ENCODE data around the gene CLSTN2.

Gene CLSTN2

GRCh38 chr3:140373234-140373633, 438.2 kb downstream of the CLSTN2 start:
- Histone ChIP-seq H3K4me3 (ENCODE audit: low read length) (no peak overlapping the region), H3K9me3 (ENCODE audit: low read length) (no peaks in the 10 kb centered on the region), H3K4me1 (ENCODE audit: insufficient read depth, low read length) (no peaks in the 10 kb centered on the region), H3K27me3 (ENCODE audit: insufficient read depth, low read length) (no peaks in the 10 kb centered on the region), H2AFZ (ENCODE audit: low read depth, low read length) (no peak overlapping the region), H3K36me3 (ENCODE audit: insufficient read depth, low read length) (no peaks in the 10 kb centered on the region)

GRCh38 chr3:140375002-140375401, 440.0 kb downstream of the CLSTN2 start:
- Histone ChIP-seq H3K27me3 (ENCODE audit: insufficient read depth, low read length) (no peaks in the 10 kb centered on the region), H3K36me3 (ENCODE audit: insufficient read depth, low read length) (no peaks in the 10 kb centered on the region), H3K4me1 (ENCODE audit: insufficient read depth, low read length) (no peaks in the 10 kb centered on the region), H3K4me3 (ENCODE audit: low read length) (no peak overlapping the region), H2AFZ (ENCODE audit: low read depth, low read length) (no peak overlapping the region), H3K9me3 (ENCODE audit: low read length) (no peaks in the 10 kb centered on the region)

GRCh38 chr3:140376136-140376889, 441.3 kb downstream of the CLSTN2 start:
- H3K4me3 ChIP-seq (ENCODE audit: low read length): no peak overlapping the region
- H3K36me3 ChIP-seq (ENCODE audit: insufficient read depth, low read length): no peaks in the 10 kb centered on the region
- H3K4me1 ChIP-seq (ENCODE audit: insufficient read depth, low read length): no peaks in the 10 kb centered on the region
- no peaks in the 10 kb centered on the region for H3K27me3 ChIP-seq (ENCODE audit: insufficient read depth, low read length)
- H2AFZ ChIP-seq (ENCODE audit: low read depth, low read length): no peak overlapping the region
- no peaks in the 10 kb centered on the region for H3K9me3 ChIP-seq (ENCODE audit: low read length)

- Histone ChIP-seq H2AFZ (ENCODE audit: low read depth, low read length) (no peak overlapping the region), H3K27me3 (ENCODE audit: insufficient read depth, low read length) (no peaks in the 10 kb centered on the region), H3K36me3 (ENCODE audit: insufficient read depth, low read length) (no peaks in the 10 kb centered on the region), H3K4me3 (ENCODE audit: low read length) (no peak overlapping the region), H3K9me3 (ENCODE audit: low read length) (no peaks in the 10 kb centered on the region), H3K4me1 (ENCODE audit: insufficient read depth, low read length) (no peaks in the 10 kb centered on the region)
Observed at GRCh38 chr3:140377644-140378043, 442.7 kb downstream of the CLSTN2 start.

GRCh38 chr3:140378571-140379340, 443.8 kb downstream of the CLSTN2 start:
- no peak overlapping the region for H2AFZ ChIP-seq (ENCODE audit: low read depth, low read length)
- no peaks in the 10 kb centered on the region for H3K9me3 ChIP-seq (ENCODE audit: low read length)
- no peaks in the 10 kb centered on the region for H3K36me3 ChIP-seq (ENCODE audit: insufficient read depth, low read length)
- no peaks in the 10 kb centered on the region for H3K4me1 ChIP-seq (ENCODE audit: insufficient read depth, low read length)
- H3K4me3 ChIP-seq (ENCODE audit: low read length): no peak overlapping the region
- no peaks in the 10 kb centered on the region for H3K27me3 ChIP-seq (ENCODE audit: insufficient read depth, low read length)

GRCh38 chr3:140384028-140384771, 449.2 kb downstream of the CLSTN2 start:
- Histone ChIP-seq H3K4me1 (ENCODE audit: insufficient read depth, low read length) (no peaks in the 10 kb centered on the region), H3K36me3 (ENCODE audit: insufficient read depth, low read length) (no peaks in the 10 kb centered on the region), H3K4me3 (ENCODE audit: low read length) (no peak overlapping the region), H2AFZ (ENCODE audit: low read depth, low read length) (no peak overlapping the region), H3K9me3 (ENCODE audit: low read length) (no peaks in the 10 kb centered on the region), H3K27me3 (ENCODE audit: insufficient read depth, low read length) (no peaks in the 10 kb centered on the region)

GRCh38 chr3:140384876-140385275, 449.9 kb downstream of the CLSTN2 start:
- Histone ChIP-seq H3K9me3 (ENCODE audit: low read length) (no peaks in the 10 kb centered on the region), H3K27me3 (ENCODE audit: insufficient read depth, low read length) (no peaks in the 10 kb centered on the region), H2AFZ (ENCODE audit: low read depth, low read length) (no peak overlapping the region), H3K36me3 (ENCODE audit: insufficient read depth, low read length) (no peaks in the 10 kb centered on the region), H3K4me3 (ENCODE audit: low read length) (no peak overlapping the region), H3K4me1 (ENCODE audit: insufficient read depth, low read length) (no peaks in the 10 kb centered on the region)

GRCh38 chr3:140386357-140387100, 451.5 kb downstream of the CLSTN2 start:
- no peaks in the 10 kb centered on the region for H3K36me3 ChIP-seq (ENCODE audit: insufficient read depth, low read length)
- H3K4me1 ChIP-seq (ENCODE audit: insufficient read depth, low read length): no peaks in the 10 kb centered on the region
- H3K4me3 ChIP-seq (ENCODE audit: low read length): no peak overlapping the region
- H3K9me3 ChIP-seq (ENCODE audit: low read length): no peaks in the 10 kb centered on the region
- H3K27me3 ChIP-seq (ENCODE audit: insufficient read depth, low read length): no peaks in the 10 kb centered on the region
- no peak overlapping the region for H2AFZ ChIP-seq (ENCODE audit: low read depth, low read length)

- Histone ChIP-seq H3K27me3 (ENCODE audit: insufficient read depth, low read length) (no peaks in the 10 kb centered on the region), H3K9me3 (ENCODE audit: low read length) (no peaks in the 10 kb centered on the region), H2AFZ (ENCODE audit: low read depth, low read length) (no peak overlapping the region), H3K4me1 (ENCODE audit: insufficient read depth, low read length) (no peaks in the 10 kb centered on the region), H3K36me3 (ENCODE audit: insufficient read depth, low read length) (no peaks in the 10 kb centered on the region), H3K4me3 (ENCODE audit: low read length) (no peak overlapping the region)
Observed at GRCh38 chr3:140387244-140387643, 452.3 kb downstream of the CLSTN2 start.

- H3K27me3 ChIP-seq (ENCODE audit: insufficient read depth, low read length): no peaks in the 10 kb centered on the region
- no peak overlapping the region for H2AFZ ChIP-seq (ENCODE audit: low read depth, low read length)
- no peaks in the 10 kb centered on the region for H3K9me3 ChIP-seq (ENCODE audit: low read length)
- no peaks in the 10 kb centered on the region for H3K4me1 ChIP-seq (ENCODE audit: insufficient read depth, low read length)
- H3K36me3 ChIP-seq (ENCODE audit: insufficient read depth, low read length): no peaks in the 10 kb centered on the region
- no peak overlapping the region for H3K4me3 ChIP-seq (ENCODE audit: low read length)
Observed at GRCh38 chr3:140388202-140388922, 453.4 kb downstream of the CLSTN2 start.

- no peaks in the 10 kb centered on the region for H3K27me3 ChIP-seq (ENCODE audit: insufficient read depth, low read length)
Observed at GRCh38 chr3:140391061-140391460, 456.1 kb downstream of the CLSTN2 start.

GRCh38 chr3:140394488-140395133, 459.6 kb downstream of the CLSTN2 start:
- H3K4me1 ChIP-seq (ENCODE audit: insufficient read depth, low read length): no peaks in the 10 kb centered on the region
- H3K27me3 ChIP-seq (ENCODE audit: insufficient read depth, low read length): no peaks in the 10 kb centered on the region
- no peak overlapping the region for H3K4me3 ChIP-seq (ENCODE audit: low read length)
- no peaks in the 10 kb centered on the region for H3K9me3 ChIP-seq (ENCODE audit: low read length)
- no peak overlapping the region for H2AFZ ChIP-seq (ENCODE audit: low read depth, low read length)
- H3K36me3 ChIP-seq (ENCODE audit: insufficient read depth, low read length): no peaks in the 10 kb centered on the region

More at GRCh38 chr3:140391061-140391460, 456.1 kb downstream of the CLSTN2 start:
- Histone ChIP-seq H3K4me3 (ENCODE audit: low read length) (no peak overlapping the region), H2AFZ (ENCODE audit: low read depth, low read length) (no peak overlapping the region), H3K36me3 (ENCODE audit: insufficient read depth, low read length) (no peaks in the 10 kb centered on the region), H3K4me1 (ENCODE audit: insufficient read depth, low read length) (no peaks in the 10 kb centered on the region), H3K9me3 (ENCODE audit: low read length) (no peaks in the 10 kb centered on the region)

Data from neuron (in vitro differentiated cells).